Measurements from ENCODE around the gene ALMS1. TPM values are rescaled to one million over a fixed set of nuclear protein-coding genes. Genes with fewer than 3 reads are reported as not detected.
A peak's percentile ranks its signal among the peaks of the same experiment; 100 is the strongest.
"Not testable (repeated sequence)": the region's sequence is repeated elsewhere in the genome, so short reads cannot be mapped to it uniquely, and the experiment has no call there.

Gene ALMS1
- total RNA-seq, 1 experiment from 2014 or later = 12.3 TPM

- DNase-seq (ENCODE audit: low read depth) = no peak
These were observed 225.6 kb downstream of the ALMS1 start for GRCh38 chr2:73611193-73611592.

GRCh38 chr2:73611867-73612266 is 226.2 kb downstream of the ALMS1 start:
- peak; percentile 50 for DNase-seq (ENCODE audit: low read depth)

GRCh38 chr2:73614105-73614504 is 228.5 kb downstream of the ALMS1 start:
- DNase-seq (ENCODE audit: low read depth) = no peak

GRCh38 chr2:73614997-73615396 is 229.4 kb downstream of the ALMS1 start:
- DNase-seq (ENCODE audit: low read depth) = no peak

GRCh38 chr2:73619925-73620324 is 234.3 kb downstream of the ALMS1 start:
- not testable (repeated sequence) for DNase-seq (ENCODE audit: low read depth)

- peak; percentile 25 for DNase-seq (ENCODE audit: low read depth)
These were observed 238.4 kb downstream of the ALMS1 start for GRCh38 chr2:73624036-73624435.

GRCh38 chr2:73624625-73625024 is 239.0 kb downstream of the ALMS1 start:
- not testable (repeated sequence) for DNase-seq (ENCODE audit: low read depth)

GRCh38 chr2:73626237-73626636 is 240.6 kb downstream of the ALMS1 start:
- not testable (repeated sequence) for DNase-seq (ENCODE audit: low read depth)

GRCh38 chr2:73628493-73628892 is 242.9 kb downstream of the ALMS1 start:
- not testable (repeated sequence) for DNase-seq (ENCODE audit: low read depth)

- DNase-seq (ENCODE audit: low read depth) = peak; percentile 39
These were observed 245.1 kb downstream of the ALMS1 start for GRCh38 chr2:73630662-73631266.

- not testable (repeated sequence) for DNase-seq (ENCODE audit: low read depth)
These were observed 251.3 kb downstream of the ALMS1 start for GRCh38 chr2:73636977-73637376.

- DNase-seq (ENCODE audit: low read depth) = no peak
These were observed 252.8 kb downstream of the ALMS1 start for GRCh38 chr2:73638429-73638828.

GRCh38 chr2:73640511-73640911 is 254.9 kb downstream of the ALMS1 start:
- no peak for DNase-seq (ENCODE audit: low read depth)

- no peak for DNase-seq (ENCODE audit: low read depth)
These were observed 255.5 kb downstream of the ALMS1 start for GRCh38 chr2:73640946-73641766.

- DNase-seq (ENCODE audit: low read depth) = no peak
These were observed 256.1 kb downstream of the ALMS1 start for GRCh38 chr2:73641767-73642062.

- DNase-seq (ENCODE audit: low read depth) = no peak
These were observed 256.8 kb downstream of the ALMS1 start, which contains the start of gene NAT8 for GRCh38 chr2:73642338-73643018. Gene NAT8 (minus strand): TSS chr2:73642422. CDS start chr2:73641628, 794 bp downstream.

- not testable (repeated sequence) for DNase-seq (ENCODE audit: low read depth)
These were observed 262.1 kb downstream of the ALMS1 start for GRCh38 chr2:73647690-73648089.

GRCh38 chr2:73651591-73652230 is 266.1 kb downstream of the ALMS1 start:
- no peak for DNase-seq (ENCODE audit: low read depth)

GRCh38 chr2:73652348-73652747 is 266.7 kb downstream of the ALMS1 start:
- DNase-seq (ENCODE audit: low read depth) = no peak

- no peak for DNase-seq (ENCODE audit: low read depth)
These were observed 268.5 kb downstream of the ALMS1 start for GRCh38 chr2:73654175-73654574.

All from HT1080 (cell line).